ENCODE results near the gene BTBD19. TPM values are rescaled to one million over a fixed set of nuclear protein-coding genes. Genes with fewer than 3 reads are reported as not detected.
A peak's percentile ranks its signal among the peaks of the same experiment; 100 is the strongest.
"Not testable (repeated sequence)": the region's sequence is repeated elsewhere in the genome, so short reads cannot be mapped to it uniquely, and the experiment has no call there.

BTBD19 gene
- total RNA-seq, 1 donor from 2014 or later: 7.9 TPM

GRCh38 chr1:44832056-44832705 lies 23.9 kb downstream of the BTBD19 start:
- TF ChIP-seq POLR2A (IDR thresholded peaks at IDR 0.05): no peak
- no peak for TF ChIP-seq POLR2AphosphoS5 (IDR thresholded peaks at IDR 0.05; ENCODE audit: insufficient read depth in 1 of 2, low read depth in 1 of 2)
- no peak for TF ChIP-seq CTCF (IDR thresholded peaks at IDR 0.05)
- Histone ChIP-seq H3K27ac (no peak overlapping the region), H3K4me3 (no peak overlapping the region), H3K27me3 (no peaks in the 10 kb centered on the region), H3K4me1 (peaks cover 2% of the 10 kb centered on the region), H3K36me3 (no peaks in the 10 kb centered on the region), H3K9me3 (no peaks in the 10 kb centered on the region)
- no peak for DNase-seq (ENCODE audit: extremely low spot score in 2 of 2)
- intact Hi-C loops (cut with DNase I): loop anchor here (10.0 kb wide), 1 partner anchor 173 kb away; no protein-coding TSS in a partner anchor

- no peak for DNase-seq (ENCODE audit: extremely low spot score in 2 of 2)
- no peak for TF ChIP-seq CTCF (IDR thresholded peaks at IDR 0.05)
- no peak for TF ChIP-seq POLR2AphosphoS5 (IDR thresholded peaks at IDR 0.05; ENCODE audit: insufficient read depth in 1 of 2, low read depth in 1 of 2)
- TF ChIP-seq POLR2A (IDR thresholded peaks at IDR 0.05): no peak
- Histone ChIP-seq H3K4me3 (no peak overlapping the region), H3K36me3 (no peaks in the 10 kb centered on the region), H3K4me1 (no peaks in the 10 kb centered on the region), H3K9me3 (no peaks in the 10 kb centered on the region), H3K27me3 (no peaks in the 10 kb centered on the region), H3K27ac (no peak overlapping the region)
- intact Hi-C loops (cut with DNase I): loop anchor here (10.0 kb wide), 1 partner anchor 170 kb away; no protein-coding TSS in a partner anchor
These were observed 26.0 kb downstream of the BTBD19 start for GRCh38 chr1:44834328-44834727.

GRCh38 chr1:44835738-44836675 lies 27.7 kb downstream of the BTBD19 start:
- H3K27ac ChIP-seq: no peak overlapping the region
- no peaks in the 10 kb centered on the region for H3K4me1 ChIP-seq
- intact Hi-C loops (cut with DNase I): loop anchor here (10.0 kb wide), 1 partner anchor 169 kb away; no protein-coding TSS in a partner anchor
- no peaks in the 10 kb centered on the region for H3K36me3 ChIP-seq
- no peaks in the 10 kb centered on the region for H3K9me3 ChIP-seq
- no peak for TF ChIP-seq POLR2A (IDR thresholded peaks at IDR 0.05)
- TF ChIP-seq POLR2AphosphoS5 (IDR thresholded peaks at IDR 0.05; ENCODE audit: insufficient read depth in 1 of 2, low read depth in 1 of 2): peak in 1 of 2 donors; percentile 41
- peak; percentile 33 to 76 (median 66) for TF ChIP-seq CTCF (IDR thresholded peaks at IDR 0.05)
- DNase-seq (ENCODE audit: extremely low spot score in 2 of 2): no peak
- no peaks in the 10 kb centered on the region for H3K27me3 ChIP-seq
- no peak overlapping the region for H3K4me3 ChIP-seq

GRCh38 chr1:44838294-44838693 lies 30.0 kb downstream of the BTBD19 start:
- H3K4me3 ChIP-seq; H3K27ac ChIP-seq; DNase-seq (ENCODE audit: extremely low spot score in 2 of 2); H3K36me3 ChIP-seq; H3K4me1 ChIP-seq; H3K27me3 ChIP-seq; H3K9me3 ChIP-seq: not testable (repeated sequence)
- intact Hi-C loops (cut with DNase I): loop anchor here (10.0 kb wide), 1 partner anchor 167 kb away; no protein-coding TSS in a partner anchor

- Histone ChIP-seq H3K36me3 (no peaks in the 10 kb centered on the region), H3K4me1 (peaks cover 8% of the 10 kb centered on the region), H3K9me3 (no peaks in the 10 kb centered on the region), H3K27ac (no peak overlapping the region), H3K4me3 (no peak overlapping the region), H3K27me3 (no peaks in the 10 kb centered on the region)
- no peak for TF ChIP-seq POLR2AphosphoS5 (IDR thresholded peaks at IDR 0.05; ENCODE audit: insufficient read depth in 1 of 2, low read depth in 1 of 2)
- TF ChIP-seq CTCF (IDR thresholded peaks at IDR 0.05): no peak
- TF ChIP-seq POLR2A (IDR thresholded peaks at IDR 0.05): no peak
- DNase-seq (ENCODE audit: extremely low spot score in 2 of 2): no peak
- intact Hi-C loops (cut with DNase I): loop anchor here (10.0 kb wide), 1 partner anchor 165 kb away; no protein-coding TSS in a partner anchor
These were observed 31.3 kb downstream of the BTBD19 start for GRCh38 chr1:44839576-44839975.

Measured in vagina (tissue), 2 donors.